Small intestine (tissue), 7 donors: ENCODE data around the gene HSPA4L. TPM values are rescaled to one million over a fixed set of nuclear protein-coding genes. Genes with fewer than 3 reads are reported as not detected.
A peak's percentile ranks its signal among the peaks of the same experiment; 100 is the strongest.

Experiments used
- DNase-seq, 2 donors: peaks; one replicate each; pipeline versions ENCODE4 v3.0.0 to v3.0.0-alpha.2; 2013
- FAIRE-seq: peaks from 2 replicates; lab custom pipeline; 2012; peaks lifted over from hg19 to GRCh38; lab: Jason Lieb, UNC
- H3K27ac ChIP-seq, 3 donors: one replicate each; pipeline ENCODE4 v1.5.1; 2013; ENCODE audit warnings: low read length in 2 of 3, mild to moderate bottlenecking in 2 of 3, control low read depth in 1 of 3, inconsistent platforms in 1 of 3, low read depth in 1 of 3, moderate library complexity in 1 of 3
- H3K27me3 ChIP-seq, 3 donors: one replicate each; pipeline ENCODE4 v1.6.1; 2013; ENCODE audit warnings: low read length in 3 of 3, inconsistent platforms in 1 of 3; ENCODE audit not compliant: control insufficient read depth in 3 of 3, insufficient read depth in 3 of 3
- H3K36me3 ChIP-seq, 3 donors: one replicate each; pipeline ENCODE4 v1.6.1; 2013; ENCODE audit warnings: low read length in 3 of 3, inconsistent platforms in 1 of 3, low read depth in 1 of 3, mild to moderate bottlenecking in 1 of 3, moderate library complexity in 1 of 3; ENCODE audit not compliant: control insufficient read depth in 3 of 3, insufficient read depth in 2 of 3
- H3K4me1 ChIP-seq, 3 donors: one replicate each; pipeline ENCODE4 v1.6.1; 2013; ENCODE audit warnings: low read length in 2 of 3, inconsistent platforms in 1 of 3, low read depth in 1 of 3, mild to moderate bottlenecking in 1 of 3, moderate library complexity in 1 of 3; ENCODE audit not compliant: control insufficient read depth in 3 of 3, insufficient read depth in 2 of 3
- H3K4me3 ChIP-seq, 3 donors: one replicate each; pipeline ENCODE4 v1.5.1; 2013; ENCODE audit warnings: low read length in 3 of 3, control low read depth in 1 of 3, inconsistent platforms in 1 of 3, low read depth in 1 of 3, mild to moderate bottlenecking in 1 of 3, moderate library complexity in 1 of 3
- H3K9me3 ChIP-seq, 2 donors: one replicate each; pipeline ENCODE4 v1.6.1; 2013; ENCODE audit warnings: low read depth in 1 of 2, low read length in 1 of 2; ENCODE audit not compliant: control insufficient read depth in 2 of 2, insufficient read depth in 1 of 2
- WGBS, 3 donors: extraction: QIAGEN DNeasy Blood & Tissue Kit; methylation state at CpG; one replicate each; pipeline ENCODE4 v1.1.7; 2013; 5-methylcytosine and 5-hydroxymethylcytosine counted together
- polyA plus RNA-seq, 4 donors: library from polyadenylated mRNA; stranded (reverse) in 3 of 4; unstranded in 1 of 4; fragments of 200-250 nt in 3 of 4; fragments of 120-200 nt in 1 of 4; gene quantifications; one replicate each; pipeline versions ENCODE4 v1.2.1 to v1.2.3, GENCODE V29; 2013
- donor health status: healthy with polysubstance abuse.
- donor health status: control.
- donor health status: control.
- donor health status: Bipolar disorder and iron deficiency.
- donor health status: healthy.

HSPA4L gene
- polyA plus RNA-seq, 4 donors = 0.54 to 1.6 (median 1.00) TPM

DNA sequence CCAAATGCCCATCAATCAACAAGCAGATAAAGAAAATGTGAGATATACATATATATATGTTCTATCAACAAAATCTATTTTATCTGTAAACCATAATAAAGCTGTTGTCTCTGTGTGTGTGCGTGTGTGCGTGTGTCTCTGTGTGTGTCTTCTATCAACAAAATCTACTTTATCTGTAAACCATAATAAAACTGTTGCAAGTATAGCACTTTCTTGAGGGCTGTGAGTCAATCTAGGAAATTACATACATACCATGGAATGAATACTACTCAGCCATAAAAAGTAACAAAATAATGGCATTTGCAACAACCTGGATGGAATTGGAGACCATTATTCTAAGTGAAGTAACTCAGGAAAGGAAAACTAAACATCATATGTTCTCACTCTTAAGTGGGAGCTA is 86.1 kb downstream of the HSPA4L start:
- Histone ChIP-seq H3K4me3 (no peak overlapping the region), H3K36me3 (no peaks in the 10 kb centered on the region), H3K27me3 (no peaks in the 10 kb centered on the region), H3K9me3 (no peaks in the 10 kb centered on the region), H3K4me1 (no peaks in the 10 kb centered on the region), H3K27ac (no peak overlapping the region)
- WGBS, 3 donors = 88 to 93% (median 91%) methylated on average over 2 of the region's 2 CpGs
- no peak for DNase-seq
- FAIRE-seq = no peak

DNA sequence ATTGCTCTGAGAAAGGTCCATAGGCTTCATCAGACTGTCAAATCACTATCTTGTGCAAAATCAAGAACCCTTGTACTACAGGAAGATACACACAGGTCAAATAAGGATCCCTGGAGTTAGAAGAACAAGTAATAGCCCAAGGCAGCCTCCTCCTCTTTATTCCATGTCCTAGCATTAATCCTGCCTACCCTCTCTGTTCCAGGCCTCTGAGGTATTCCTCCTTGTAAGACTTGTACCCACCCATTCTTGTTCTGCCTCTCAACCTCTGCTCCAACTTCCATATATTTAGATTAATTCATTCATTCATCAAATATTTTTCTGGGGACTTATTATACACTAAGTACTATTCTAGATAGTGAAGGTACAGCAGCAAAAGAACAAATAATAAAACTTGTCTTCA is 88.2 kb downstream of the HSPA4L start:
- no peaks in the 10 kb centered on the region for H3K27me3 ChIP-seq
- H3K36me3 ChIP-seq = peaks cover 0 to 4% (median 0%) of the 10 kb centered on the region in 3 donors
- no peak overlapping the region for H3K27ac ChIP-seq
- H3K4me1 ChIP-seq = no peaks in the 10 kb centered on the region
- H3K4me3 ChIP-seq = no peak overlapping the region
- FAIRE-seq (no peak), DNase-seq (no peak)
- no peaks in the 10 kb centered on the region for H3K9me3 ChIP-seq

DNA sequence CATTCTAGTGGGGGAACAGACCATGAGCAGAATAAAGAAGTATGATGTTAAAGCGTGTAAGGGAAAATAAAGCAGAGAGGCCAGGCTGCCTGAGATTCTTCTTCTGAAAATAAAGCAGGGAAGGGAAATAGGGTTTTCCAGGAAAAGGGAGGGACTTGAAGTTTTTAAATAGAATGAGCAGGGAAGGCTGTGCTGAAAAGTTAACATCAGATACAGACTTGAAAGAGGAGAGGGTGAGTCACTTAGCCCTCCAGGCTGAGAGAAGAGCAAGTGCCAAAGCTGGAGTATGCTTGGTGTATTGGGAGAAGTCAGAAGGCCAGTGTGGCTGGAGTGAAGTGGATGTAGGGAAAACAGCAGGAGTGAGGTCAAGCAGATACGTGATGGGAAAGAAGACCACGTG is 88.6 kb downstream of the HSPA4L start:
- FAIRE-seq (no peak), DNase-seq (no peak)
- Histone ChIP-seq H3K27ac (no peak overlapping the region), H3K27me3 (no peaks in the 10 kb centered on the region), H3K36me3 (peaks cover 0 to 4% (median 0%) of the 10 kb centered on the region in 3 donors), H3K9me3 (no peaks in the 10 kb centered on the region), H3K4me3 (no peak overlapping the region), H3K4me1 (no peaks in the 10 kb centered on the region)
- WGBS, 3 donors = 56 to 91% (median 88%) methylated on average over 3 of the region's 3 CpGs

GRCh38 chr4:127875791-127876190 is 93.7 kb downstream of the HSPA4L start:
- DNase-seq = no peak
- no peak for FAIRE-seq
- Histone ChIP-seq H3K27ac (no peak overlapping the region), H3K36me3 (peaks cover 0 to 4% (median 0%) of the 10 kb centered on the region in 3 donors), H3K4me3 (no peak overlapping the region), H3K27me3 (no peaks in the 10 kb centered on the region), H3K4me1 (no peaks in the 10 kb centered on the region), H3K9me3 (no peaks in the 10 kb centered on the region)

DNA sequence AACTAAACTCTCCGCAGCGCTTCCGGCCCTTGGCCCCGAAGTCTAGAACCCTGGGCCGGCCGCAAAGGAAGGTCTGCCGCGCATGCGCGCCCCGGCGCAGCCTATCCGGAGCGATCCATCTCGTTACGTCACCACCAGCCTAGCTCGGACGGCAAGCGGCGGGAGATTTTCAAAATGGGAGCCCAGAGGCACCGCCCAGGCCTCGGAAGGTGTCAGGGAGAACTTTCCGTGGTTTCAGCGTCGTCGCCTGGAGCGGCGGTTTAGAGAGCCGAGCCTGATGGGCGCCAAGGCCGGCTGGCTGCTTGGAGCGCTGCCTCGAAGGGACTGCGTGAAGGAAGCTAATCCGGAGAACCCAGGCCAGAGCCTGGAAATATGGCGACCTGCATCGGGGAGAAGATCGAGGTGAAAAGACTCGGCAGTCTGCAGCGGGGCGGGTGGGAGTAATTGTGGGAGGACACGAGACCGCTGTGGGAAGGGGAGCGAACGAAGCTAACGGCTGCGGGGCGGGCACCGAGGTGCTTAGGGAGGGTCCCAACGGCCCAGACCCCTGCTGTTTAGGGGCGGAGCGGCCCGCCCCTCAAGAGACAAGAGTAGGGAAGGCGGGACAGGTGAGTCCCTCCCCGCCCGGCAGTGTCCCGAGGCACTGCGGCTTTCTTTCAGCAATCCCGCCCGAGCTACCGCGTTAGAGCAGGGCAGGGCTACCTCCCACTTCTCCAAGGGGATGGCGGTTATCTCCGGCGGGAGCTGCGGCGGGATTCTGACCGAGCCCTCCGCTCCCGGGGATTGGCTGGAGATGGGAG is 98.8 kb downstream of the HSPA4L start, which contains the start of gene PLK4:
TSS of gene PLK4 (plus strand) at position 131 of the 800 bp plus-strand sequence. CDS start at position 373, 242 bp downstream.
- WGBS, 3 donors = 0% methylated on average over 67 to 70 of the region's 70 CpGs
- peaks cover 0 to 3% (median 0%) of the 10 kb centered on the region in 3 donors for H3K4me1 ChIP-seq
- no peaks in the 10 kb centered on the region for H3K27me3 ChIP-seq
- DNase-seq (peak; percentile 98 to 99), FAIRE-seq (no peak)
- no peaks in the 10 kb centered on the region for H3K9me3 ChIP-seq
- H3K4me3 ChIP-seq = peak within 1 kb of the TSS; percentile 65 to 81 (median 73)
- H3K27ac ChIP-seq = peak within 1 kb of the TSS; percentile 65 to 82 (median 75)
- H3K36me3 ChIP-seq = peaks cover 0 to 3% (median 2%) of the 10 kb centered on the region in 3 donors

GRCh38 chr4:127881563-127881864 is 99.4 kb downstream of the HSPA4L start:
- Histone ChIP-seq H3K36me3 (peaks cover 0 to 3% (median 2%) of the 10 kb centered on the region in 3 donors), H3K9me3 (no peaks in the 10 kb centered on the region), H3K4me3 (peak overlapping the region; percentile 65 to 81 (median 73)), H3K4me1 (peaks cover 0 to 3% (median 0%) of the 10 kb centered on the region in 3 donors), H3K27me3 (no peaks in the 10 kb centered on the region), H3K27ac (peak overlapping the region; percentile 8 to 82 (median 65))
- FAIRE-seq (no peak), DNase-seq (no peak)
- 0 to 1% (median 0%) methylated on average over 7 of the region's 7 CpGs for WGBS, 3 donors

- DNase-seq = no peak
- no peak overlapping the region for H3K4me3 ChIP-seq
- H3K4me1 ChIP-seq = no peaks in the 10 kb centered on the region
- no peaks in the 10 kb centered on the region for H3K27me3 ChIP-seq
- H3K36me3 ChIP-seq = peaks cover 0 to 8% (median 3%) of the 10 kb centered on the region in 3 donors
- FAIRE-seq = no peak
- WGBS, 3 donors = 92 to 100% (median 97%) methylated on average over 1 of the region's 1 CpG
- H3K27ac ChIP-seq = no peak overlapping the region
- H3K9me3 ChIP-seq = no peaks in the 10 kb centered on the region
Measured at GRCh38 chr4:127888559-127888958, 106.4 kb downstream of the HSPA4L start.

DNA sequence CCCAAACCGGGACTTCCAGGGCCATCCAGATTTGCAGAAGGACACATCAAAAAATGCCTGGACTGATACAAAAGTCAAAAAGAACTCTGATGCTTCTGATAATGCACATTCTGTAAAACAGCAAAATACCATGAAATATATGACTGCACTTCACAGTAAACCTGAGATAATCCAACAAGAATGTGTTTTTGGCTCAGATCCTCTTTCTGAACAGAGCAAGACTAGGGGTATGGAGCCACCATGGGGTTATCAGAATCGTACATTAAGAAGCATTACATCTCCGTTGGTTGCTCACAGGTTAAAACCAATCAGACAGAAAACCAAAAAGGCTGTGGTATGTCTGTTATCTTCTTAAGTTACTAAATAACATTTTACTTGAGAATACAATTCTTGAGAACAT is 107.8 kb downstream of the HSPA4L start:
- Histone ChIP-seq H3K4me3 (no peak overlapping the region), H3K27ac (no peak overlapping the region), H3K27me3 (no peaks in the 10 kb centered on the region), H3K9me3 (no peaks in the 10 kb centered on the region), H3K4me1 (no peaks in the 10 kb centered on the region), H3K36me3 (peaks cover 0 to 5% (median 3%) of the 10 kb centered on the region in 3 donors)
- FAIRE-seq (no peak), DNase-seq (no peak)
- 87 to 96% (median 90%) methylated on average over 3 of the region's 3 CpGs for WGBS, 3 donors
